NCI-H526 (cell line): ENCODE data around the gene MCRS1.
"Not testable (repeated sequence)": the region's sequence is repeated elsewhere in the genome, so short reads cannot be mapped to it uniquely, and the experiment has no call there.

Experiments used
- DNase-seq, 2 experiments: peaks; one replicate each; lab custom pipeline; 2025; lab: John Stamatoyannopoulos, UW

MCRS1 gene

DNA sequence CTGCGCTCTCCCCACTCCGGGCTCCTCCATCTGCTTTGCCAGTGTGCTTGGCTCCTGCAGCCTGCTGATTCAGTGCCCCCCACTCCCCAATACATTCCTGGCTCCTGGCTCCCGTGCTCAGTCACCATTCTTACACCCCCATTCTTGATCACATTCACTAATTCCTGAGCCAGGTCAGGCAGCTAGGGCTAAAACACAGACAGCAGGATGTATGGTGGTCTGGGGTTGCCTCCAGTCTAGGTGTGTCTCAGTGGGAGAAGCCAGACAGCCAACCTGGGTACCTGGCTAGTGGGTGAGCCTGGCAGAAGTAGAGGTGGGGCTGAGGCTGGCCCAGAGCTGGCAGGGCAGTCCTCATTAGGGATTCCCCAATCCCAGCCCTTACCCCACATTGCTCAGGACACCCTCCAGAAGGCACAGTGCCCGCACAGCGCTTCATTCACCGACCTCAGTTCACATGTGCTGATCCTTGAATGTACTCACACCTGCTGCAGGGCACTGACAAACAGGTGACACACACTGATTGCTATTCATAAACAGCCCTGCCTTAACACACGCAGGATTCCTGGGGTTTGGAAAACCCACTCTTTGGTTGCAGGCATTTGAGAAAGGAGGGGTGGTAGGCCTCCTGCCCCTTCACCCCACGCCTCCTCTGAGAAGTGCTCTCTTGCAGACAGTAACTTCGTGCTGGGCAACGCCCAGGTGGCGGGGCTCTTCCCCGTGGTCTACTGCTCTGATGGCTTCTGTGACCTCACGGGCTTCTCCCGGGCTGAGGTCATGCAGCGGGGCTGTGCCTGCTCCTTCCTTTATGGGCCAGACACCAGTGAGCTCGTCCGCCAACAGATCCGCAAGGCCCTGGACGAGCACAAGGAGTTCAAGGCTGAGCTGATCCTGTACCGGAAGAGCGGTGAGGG, 27.5 kb downstream of the MCRS1 start:
- DNase-seq, result peak in 1 of 2 experiments; percentile 30

DNA sequence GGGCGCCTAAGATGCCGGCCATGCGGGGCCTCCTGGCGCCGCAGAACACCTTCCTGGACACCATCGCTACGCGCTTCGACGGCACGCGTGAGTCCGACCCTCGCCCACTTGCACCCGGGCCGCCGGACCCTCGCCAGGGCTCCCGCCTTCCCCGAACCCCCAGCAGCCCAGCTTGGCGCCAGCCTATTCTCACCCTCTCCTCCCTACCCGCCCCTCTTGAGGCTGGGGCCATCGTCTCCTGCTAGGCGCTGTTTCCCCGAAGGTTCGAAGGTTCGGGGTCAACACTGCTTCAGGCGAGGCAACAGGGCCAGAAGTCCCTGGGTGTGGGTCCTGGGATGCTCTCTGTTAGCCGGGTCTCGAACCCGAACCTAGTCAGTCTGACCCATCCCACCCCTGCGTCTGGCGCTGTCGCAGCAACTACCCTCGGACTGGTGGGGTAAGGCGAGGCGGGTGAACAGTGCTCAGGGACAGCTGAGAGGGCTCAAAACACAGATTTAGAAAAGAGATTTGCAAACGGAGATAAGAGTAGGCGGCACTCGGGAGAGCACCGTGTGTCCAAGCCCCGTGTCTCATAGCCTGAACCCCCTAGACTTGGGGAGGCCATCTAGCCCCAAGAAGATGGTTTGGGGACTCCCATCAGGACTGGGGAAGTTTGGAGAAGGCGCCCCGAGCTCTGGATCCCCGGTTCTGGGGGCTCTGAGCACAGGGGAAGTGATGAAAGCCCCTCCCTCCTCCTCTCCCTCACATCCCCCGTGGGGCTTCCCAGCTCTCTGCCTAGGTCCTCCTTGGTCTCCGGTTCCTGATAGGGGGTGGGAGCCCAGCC, 28.3 kb downstream of the MCRS1 start:
- no peak for DNase-seq

DNA sequence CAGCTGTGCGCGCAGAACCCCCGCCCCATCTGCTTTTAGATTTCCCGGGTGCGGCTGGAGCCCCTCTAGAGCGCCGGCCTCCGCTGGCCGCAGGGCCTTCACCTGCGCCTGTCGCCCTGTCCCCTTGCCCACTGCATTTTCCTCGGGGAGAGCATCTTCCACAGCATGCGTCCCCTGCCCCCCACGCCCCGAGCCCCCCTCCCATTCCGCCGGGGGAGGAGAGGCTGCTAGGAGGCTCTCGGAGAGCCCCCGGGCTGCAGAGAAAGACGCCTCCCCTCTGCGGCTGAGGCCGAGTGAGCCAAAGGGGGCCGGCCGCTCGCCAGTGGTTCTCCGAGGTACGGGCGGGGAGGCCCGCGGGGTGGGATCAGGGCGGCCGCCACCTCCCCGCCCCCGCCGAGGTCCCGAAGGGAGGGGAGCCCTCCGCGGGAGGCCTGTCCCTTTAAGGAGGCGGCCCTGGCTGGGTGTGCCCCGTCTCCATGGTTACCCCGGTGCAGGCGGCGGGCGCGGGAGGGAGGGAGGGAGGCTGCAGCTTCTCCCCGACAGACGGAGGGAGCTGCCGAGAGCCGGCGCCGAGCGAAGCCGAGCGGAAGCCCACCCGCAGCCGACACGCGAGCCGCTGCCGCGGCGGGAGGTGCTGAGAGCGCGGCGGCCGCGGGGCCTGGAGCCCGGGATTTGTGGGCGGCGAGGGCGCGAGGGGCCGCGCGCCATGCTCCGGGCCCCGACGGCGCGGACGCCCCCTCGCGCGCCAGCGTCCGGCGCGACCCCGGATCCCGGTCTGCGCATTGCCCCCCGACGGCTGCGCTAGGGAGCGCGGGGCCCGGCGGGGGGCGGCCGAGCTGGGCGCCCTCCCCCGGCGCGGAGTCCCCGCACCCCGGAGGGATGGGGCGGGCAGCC, 29.2 kb downstream of the MCRS1 start, which contains the start of gene KCNH3:
TSS of gene KCNH3 (plus strand) at position 521 of the 894 bp plus-strand sequence. CDS start 387 bp downstream, outside the sequence.
- peak; percentile 64 to 91 for DNase-seq

DNA sequence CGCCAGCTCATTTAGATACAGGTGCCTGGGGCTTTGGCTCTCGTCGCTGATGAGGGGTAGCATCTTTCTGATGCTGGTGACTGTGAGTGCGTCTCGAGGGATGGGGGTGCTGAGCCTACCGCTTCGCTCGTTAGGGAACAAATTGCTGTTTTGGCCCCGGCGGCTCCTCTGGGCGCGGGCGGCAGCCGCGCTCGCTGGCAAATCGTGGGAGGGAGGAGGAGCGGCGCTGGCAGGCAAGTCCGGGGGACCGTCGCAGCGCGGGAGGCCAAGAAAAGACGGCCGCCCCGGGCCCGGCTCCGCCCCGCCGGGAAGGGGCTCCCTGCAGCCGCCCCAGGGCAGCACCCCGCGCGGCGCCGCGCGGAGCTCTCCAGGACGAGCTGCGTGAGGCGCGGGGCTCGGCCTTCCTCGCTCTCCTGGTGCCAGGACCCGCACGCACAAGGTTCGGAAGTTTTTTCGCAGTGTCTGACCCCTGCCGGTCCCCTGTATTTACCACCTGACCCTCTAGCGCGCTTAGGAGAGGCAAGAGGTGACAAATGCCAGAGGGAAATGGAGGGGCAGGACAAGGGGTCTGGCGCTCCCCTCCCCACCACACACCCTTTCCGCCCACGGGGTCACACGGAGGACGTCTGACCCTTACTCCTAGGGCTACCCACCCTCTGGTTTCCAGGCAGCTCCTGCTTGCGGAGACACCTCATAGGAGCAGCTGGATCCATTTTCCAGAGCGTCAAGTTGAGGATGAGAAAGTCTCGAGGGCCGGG, 30.0 kb downstream of the MCRS1 start:
- peak in 1 of 2 experiments; percentile 58 for DNase-seq

DNA sequence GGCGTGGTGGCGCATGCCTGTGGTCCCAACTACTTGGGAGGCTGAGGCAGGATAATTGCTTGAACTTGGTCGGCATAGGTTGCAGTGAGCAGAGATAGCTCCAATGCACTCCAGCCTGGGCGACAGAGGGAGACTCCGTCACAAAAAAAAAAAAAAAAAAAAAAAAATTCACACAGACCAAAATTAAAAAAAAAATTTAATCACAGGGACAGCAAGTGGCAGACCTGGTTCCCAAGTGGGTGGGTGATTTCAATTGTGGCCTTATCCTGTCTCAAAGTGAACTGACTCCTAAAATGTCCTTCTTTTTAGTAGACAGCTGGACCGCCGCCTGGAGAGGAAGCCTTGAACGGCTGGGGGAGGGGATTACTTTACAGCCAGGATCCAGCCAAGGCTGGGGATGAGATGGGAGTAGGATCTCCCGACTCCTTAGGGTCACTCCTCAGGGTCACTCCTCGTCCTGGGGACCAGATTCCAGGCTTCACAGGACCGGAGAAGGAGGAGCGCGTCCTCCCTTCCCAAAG, 30.7 kb downstream of the MCRS1 start:
- DNase-seq, result no peak

DNA sequence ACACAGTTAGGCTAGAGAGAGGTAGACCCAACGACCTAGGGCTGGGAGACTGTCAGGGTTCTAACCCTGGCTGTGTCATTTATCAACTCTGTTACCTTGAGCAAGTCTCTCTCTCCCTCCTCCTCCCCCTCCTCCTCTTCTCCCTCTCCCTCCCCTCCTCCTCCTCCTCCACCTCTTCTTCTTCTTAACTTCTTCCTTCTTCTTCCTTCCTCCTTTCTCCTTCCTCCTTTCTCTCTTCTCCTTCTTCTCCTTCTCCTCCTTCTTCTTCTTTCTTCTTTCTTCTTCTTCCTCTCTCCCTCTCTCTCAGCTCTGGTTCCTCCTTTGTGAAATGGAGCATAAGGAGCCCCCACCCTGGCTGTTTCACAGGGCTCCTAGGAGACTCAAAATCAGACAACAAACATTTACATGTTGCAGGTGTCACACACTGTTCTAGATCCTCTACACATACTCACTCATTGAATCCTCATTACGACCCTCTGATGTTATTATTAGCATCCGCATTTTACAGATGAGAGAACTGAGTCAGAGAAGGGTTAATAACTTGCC, 31.3 kb downstream of the MCRS1 start:
- no peak for DNase-seq

DNA sequence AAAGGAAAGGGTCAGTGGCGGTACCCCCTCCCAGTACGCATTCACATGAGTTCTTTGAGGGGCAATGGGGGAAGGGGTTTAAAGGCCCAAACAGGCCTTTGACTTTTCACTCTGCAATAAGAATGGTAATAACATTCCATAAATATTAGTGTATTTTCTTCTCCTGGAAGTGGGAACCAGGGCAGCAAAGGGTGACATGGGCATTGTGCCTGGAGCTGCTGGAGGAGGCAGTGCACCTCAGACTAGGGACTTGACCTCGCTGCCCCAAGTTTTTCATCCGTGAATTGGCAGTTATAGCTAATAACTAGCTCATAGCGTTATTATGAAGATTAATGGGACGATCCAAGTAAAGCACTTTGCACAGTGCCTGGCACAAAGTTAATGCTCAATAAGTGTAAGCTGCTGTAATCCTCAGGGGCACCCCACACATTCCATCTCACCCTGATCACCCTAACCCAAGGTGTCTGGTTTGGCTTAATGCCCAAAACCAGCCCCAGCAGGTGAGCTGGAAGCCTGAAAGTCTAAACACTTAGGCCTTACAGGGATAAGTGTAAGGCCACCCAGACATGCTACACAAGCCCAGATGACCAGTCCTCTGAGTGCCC, 31.9 kb downstream of the MCRS1 start:
- no peak for DNase-seq

DNA sequence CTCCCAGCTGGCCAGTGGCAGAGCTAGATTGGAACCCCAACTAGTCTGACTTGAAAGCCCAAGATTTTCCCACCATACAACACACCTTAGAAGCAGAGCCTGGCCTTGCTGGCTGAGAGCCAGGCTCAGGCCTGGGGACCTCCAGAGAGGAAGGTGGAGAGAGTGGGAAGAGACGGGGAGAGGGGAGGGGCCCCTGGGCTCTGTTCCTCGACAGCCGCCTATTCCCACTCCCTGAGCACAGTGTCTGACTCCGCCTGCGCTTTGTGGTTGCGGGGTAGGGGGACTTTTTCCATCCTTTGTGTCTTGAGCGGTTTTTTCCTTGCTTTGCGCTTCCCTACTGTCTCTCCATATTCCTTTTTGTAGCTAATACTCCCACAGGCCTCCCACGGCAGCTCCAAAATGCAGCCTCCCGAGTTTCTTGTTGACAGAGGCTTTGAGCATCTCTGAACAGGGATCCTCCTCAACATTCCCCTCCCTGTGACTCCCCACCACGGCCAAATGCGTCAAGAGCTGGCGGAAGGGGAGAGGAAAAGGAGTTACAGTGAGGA, 33.1 kb downstream of the MCRS1 start:
- no peak for DNase-seq

DNA sequence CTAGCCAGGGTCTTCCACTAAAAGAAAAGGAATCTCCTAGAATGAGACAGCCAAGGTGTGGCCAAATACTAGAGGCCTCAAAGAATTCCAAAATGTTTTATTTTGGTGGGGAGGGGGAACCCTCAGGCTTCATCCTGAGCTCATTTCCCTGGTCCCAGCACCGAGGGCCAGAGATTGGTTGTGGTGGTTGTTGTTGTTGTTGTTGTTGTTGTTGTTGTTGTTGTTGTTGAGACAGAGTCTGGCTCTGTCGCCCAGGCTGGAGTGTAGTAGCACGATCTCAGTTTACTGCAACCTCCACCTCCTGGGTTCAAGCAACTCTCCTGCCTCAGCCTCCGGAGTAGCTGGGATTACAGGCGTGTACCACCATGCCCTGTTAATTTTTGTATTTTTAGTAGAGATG, 33.8 kb downstream of the MCRS1 start:
- DNase-seq, result not testable (repeated sequence)

DNA sequence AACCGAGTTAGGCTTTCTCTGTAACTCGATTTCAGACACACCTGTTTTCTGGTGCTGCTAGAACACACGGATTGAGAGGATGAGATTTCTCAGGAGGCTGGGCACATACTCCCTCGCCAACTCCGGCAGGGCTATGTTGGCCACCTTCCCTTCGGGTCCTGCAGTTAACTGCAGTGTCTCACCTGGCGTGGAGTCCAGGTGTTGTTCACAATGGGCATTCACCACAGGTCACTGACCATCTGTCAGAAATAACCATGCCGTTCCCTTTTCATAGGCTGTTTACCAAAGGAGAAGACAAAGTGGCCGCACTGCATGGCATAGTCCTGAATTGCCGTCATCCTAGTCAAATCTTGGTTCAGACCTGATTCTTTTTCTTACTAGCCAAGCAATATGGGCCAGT, 34.6 kb downstream of the MCRS1 start:
- DNase-seq, result peak; percentile 70 to 74

DNA sequence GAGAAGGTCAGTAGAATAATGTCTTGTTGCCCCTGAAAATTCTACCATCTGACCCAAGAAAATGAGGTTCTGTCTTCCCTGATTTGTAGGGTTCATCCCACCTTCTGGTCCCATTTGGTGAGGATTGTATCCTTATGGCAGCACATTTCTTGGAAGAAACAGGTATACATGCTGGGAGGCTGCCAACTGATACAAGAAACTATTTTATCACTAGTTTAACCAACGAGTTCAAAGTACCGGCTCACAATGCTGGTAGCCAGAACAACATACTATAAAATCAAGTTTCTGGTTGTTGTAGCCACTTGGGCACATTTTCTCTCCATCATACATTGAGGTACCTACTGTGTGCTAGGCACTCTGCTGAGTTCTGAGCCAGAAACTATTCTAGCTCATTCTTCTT, 36.2 kb downstream of the MCRS1 start:
- no peak for DNase-seq

DNA sequence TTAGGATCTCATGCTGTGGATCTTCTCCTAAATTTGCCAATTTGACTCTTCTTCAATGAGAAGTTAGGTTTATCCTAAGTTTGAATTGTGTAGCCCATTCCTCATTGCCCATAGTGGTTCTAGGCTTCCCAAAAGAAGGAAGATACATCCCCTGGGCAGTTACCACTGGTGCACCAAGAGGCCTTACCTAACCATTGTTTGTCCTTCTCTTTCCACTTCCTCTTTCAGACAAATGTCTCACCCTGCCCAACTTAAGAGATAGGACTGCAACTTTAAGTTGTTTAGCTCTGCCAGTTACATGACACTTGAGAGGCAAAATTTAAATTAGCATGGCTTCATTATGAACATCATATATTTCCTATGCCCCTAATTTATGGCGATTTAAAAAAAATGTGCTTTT, 38.5 kb downstream of the MCRS1 start:
- no peak for DNase-seq

DNA sequence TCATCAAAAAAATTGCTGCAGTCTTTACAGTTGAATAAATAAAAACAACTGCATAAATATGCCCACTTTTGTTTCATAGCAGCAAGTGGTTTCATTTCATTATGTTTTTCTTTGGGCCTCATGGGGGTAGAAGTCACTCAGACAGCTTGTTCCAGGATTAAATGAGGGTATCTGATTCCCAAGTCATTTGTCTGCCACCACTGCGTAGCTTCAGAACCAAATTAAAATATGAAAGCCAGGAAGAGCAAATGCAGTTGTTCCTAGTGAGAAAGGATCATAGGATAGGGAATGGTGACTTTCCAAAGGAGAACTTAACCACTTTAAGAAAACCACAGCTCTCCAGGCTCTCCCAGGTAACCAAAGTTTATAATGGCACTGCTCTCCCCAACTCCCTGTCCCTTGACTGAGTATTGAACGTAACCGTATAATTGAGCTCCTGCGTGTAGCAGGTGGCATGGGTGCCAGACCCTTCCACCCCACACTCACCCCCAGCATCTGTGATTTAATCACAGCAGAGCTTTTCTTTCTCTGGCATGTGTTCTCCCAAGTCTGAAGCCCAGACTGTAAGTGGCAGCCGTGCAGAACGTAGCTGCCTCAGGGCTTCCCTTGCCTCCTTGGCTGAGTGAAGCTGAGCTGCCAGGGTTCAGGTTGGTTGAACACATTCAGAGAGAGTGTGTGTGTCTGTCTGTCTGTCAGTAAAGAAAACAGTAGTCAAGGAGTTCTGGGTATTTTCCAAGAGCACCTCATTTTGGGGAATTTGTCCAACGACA, 40.4 kb downstream of the MCRS1 start:
- DNase-seq, result no peak

DNA sequence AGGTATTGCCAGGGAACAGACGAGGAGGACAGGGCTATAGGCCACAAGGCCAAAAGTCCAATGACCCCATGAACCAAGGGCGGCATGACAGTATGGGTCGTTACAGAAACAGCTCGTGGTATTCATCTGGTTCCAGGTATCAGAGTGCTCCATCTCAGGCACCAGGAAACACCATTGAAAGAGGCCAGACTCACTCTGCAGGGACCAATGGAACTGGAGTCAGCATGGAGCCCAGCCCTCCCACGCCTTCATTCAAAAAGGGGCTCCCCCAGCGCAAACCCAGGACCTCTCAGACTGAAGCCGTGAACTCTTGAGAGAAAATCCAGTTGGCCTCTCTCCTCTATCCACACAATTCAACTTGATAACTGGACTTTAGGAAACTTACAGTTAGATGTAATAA, 42.0 kb downstream of the MCRS1 start:
- DNase-seq, result no peak

DNA sequence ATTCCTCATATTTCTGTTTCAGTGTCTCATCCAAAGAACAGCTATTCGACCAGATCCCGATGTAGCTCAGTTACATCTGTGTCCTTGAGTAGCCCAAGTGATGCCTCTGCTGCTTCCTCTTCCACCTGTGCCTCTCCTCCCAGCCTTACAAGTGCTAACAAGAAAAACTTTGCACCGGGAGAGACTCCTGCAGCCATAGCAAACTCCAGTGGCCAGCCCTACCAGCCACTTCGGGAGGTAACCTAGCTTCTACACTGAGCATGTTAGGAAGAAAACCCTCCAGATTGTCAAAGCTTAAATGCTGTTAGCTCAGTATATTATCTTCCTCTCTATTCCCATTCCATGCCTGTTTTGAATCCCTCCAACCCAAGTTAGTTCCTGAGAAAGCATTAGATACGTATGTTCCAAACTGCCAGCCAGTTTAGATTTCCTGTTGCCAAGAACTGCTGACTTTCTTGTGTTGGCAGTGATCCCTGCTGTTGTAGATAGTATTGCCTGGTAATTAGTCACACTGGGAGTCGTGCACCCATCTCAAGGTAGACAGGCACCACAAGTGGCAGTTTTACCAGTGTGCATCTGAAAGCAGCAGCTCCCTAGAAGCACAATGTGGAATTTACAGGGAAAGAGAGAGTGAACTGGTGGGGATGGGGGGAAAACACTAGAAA, 43.1 kb downstream of the MCRS1 start:
- DNase-seq, result no peak

DNA sequence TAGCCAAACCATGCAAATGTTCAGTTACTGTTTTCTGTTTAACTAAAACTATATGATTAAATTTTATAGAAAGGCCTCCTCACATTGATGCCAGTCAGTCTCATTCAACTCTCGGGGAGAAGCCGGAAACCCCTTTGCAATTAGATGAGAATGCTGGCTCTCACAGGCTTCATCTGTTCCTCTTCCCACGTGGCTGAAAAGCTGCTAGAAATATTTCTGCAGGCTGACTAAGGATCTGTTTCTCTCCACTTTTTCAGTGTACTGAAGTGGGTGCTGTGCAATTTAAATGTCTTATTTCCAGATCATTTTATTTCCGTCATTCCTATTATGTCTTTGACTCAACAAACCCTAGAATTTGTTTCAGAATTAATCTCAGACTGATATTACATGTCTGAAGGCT, 46.6 kb downstream of the MCRS1 start:
- no peak for DNase-seq

DNA sequence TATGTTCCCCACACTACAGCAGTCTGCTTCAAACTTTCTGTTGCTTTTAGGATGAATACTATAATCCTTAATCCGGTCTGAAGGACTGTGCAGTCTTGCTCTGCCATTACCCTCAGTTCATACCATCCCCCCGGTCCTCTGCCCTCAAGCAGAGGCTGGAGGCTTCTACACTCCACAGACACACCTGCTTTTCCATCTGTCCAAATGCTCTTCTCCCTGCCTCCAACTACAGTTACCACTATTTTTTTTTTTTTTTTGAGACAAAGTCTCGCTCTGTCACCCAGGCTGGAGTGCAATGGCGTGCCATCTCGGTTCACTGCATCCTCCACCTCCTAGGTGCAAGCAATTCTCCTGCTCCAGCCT, 48.4 kb downstream of the MCRS1 start:
- no peak for DNase-seq

DNA sequence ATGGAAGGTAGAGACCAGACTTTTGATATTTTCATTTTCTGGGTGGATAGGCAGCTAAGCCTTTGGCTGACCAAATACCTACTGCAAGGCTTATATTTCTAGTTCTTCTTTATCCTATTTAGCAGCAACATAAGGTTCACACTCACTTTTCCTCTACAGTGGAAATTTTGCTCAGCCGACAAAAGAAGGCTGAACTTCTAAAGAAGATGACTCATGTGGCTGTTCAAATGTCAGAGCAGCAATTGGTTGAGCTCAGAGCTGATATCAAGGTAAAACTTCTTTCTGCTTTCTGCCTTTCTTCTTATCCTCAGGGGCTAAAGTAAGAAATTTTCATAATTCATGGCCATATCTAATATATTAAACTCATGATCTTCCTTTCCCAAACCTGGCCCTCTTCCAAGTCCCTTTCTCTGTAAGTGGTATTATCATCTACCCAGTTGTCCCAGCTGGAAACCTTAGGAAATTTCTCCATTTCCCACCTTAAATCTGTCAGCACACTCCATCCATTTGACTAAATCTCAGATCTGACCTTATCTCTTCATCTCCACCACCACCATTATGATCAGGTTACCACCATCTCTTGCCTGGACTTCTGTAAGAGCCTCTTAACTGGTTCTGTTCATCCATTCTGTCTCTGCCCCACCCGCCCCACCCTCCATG, 48.9 kb downstream of the MCRS1 start:
- no peak for DNase-seq
